Vagina (tissue), 2 donors: Measurements from ENCODE around the gene CLDN16.

ENCODE experiments used
- POLR2A ChIP-seq, 2 donors: fragments of 450-650 bp; IDR thresholded peaks; one replicate each; pipeline ENCODE4 v1.6.1; 2017; ENCODE audit warnings: antibody characterized with exemption in 2 of 2, mild to moderate bottlenecking in 2 of 2, moderate library complexity in 2 of 2
- POLR2AphosphoS5 ChIP-seq, 2 donors: sonication (generic); formaldehyde crosslinking; IDR thresholded peaks; one replicate each; pipeline ENCODE4 v1.9.0; 2017; ENCODE audit warnings: antibody characterized with exemption in 2 of 2, mild to moderate bottlenecking in 2 of 2, low read depth in 1 of 2; ENCODE audit not compliant: insufficient read depth in 1 of 2
- TF ChIP-seq, protein P1 (sequence below), 3 experiments: fragments of 450-650 bp in 2 of 3; fragments of 200-600 bp in 1 of 3; sonication (generic) in 1 of 3; IDR thresholded peaks; one replicate each; pipeline ENCODE4 v1.5.1; 2017 to 2019; ENCODE audit warnings: antibody characterized with exemption in 3 of 3, mild to moderate bottlenecking in 2 of 3, moderate library complexity in 2 of 3

DNA sequence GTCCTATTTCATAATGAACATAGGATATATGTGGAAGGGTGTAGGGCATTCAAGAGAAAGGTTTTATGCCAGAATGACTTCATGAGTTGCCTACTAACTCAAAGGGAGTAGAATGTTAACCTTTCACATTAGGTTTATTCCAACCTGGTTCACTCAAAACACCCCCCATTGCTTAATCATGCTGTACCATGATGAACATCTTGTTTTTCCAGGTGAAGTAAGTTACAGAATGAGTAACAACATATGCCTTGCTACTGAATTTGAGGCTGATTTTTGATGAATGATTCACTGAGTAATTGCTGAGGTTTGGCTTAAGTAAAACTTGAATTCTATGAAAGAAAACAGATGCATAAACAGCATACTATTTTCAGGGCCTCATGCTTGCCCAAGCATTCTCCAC is 5.9 kb upstream of the CLDN16 start:
- TF ChIP-seq POLR2A (IDR thresholded peaks at IDR 0.05) (no peak), POLR2AphosphoS5 (IDR thresholded peaks at IDR 0.05; ENCODE audit: insufficient read depth in 1 of 2, low read depth in 1 of 2) (peak in 1 of 2 donors; percentile 62)
- TF ChIP-seq, protein P1, sequence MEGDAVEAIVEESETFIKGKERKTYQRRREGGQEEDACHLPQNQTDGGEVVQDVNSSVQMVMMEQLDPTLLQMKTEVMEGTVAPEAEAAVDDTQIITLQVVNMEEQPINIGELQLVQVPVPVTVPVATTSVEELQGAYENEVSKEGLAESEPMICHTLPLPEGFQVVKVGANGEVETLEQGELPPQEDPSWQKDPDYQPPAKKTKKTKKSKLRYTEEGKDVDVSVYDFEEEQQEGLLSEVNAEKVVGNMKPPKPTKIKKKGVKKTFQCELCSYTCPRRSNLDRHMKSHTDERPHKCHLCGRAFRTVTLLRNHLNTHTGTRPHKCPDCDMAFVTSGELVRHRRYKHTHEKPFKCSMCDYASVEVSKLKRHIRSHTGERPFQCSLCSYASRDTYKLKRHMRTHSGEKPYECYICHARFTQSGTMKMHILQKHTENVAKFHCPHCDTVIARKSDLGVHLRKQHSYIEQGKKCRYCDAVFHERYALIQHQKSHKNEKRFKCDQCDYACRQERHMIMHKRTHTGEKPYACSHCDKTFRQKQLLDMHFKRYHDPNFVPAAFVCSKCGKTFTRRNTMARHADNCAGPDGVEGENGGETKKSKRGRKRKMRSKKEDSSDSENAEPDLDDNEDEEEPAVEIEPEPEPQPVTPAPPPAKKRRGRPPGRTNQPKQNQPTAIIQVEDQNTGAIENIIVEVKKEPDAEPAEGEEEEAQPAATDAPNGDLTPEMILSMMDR (IDR thresholded peaks at IDR 0.05): no peak
